Measurements from ENCODE around the gene ADORA2B.

DNA sequence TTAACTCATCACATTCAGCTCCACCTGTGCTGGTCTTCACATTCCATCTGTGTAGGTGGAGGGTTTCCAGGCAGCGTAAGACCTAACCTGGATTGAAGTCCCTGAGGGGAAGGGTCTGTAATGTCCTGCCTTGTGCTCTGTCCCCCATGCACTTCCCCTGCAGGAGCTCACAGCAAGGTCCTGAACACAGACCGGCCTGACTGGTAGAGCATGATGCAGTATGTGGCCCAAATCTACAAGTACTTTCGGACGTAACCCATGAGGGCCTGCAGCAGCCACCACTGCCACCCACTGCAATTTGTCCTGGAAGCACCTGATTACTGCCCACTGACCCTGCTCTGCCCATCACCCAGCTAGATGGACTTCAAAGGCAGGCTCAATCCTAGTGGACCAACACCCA lies 36.6 kb upstream of the ADORA2B start:
- TF ChIP-seq, protein P1, sequence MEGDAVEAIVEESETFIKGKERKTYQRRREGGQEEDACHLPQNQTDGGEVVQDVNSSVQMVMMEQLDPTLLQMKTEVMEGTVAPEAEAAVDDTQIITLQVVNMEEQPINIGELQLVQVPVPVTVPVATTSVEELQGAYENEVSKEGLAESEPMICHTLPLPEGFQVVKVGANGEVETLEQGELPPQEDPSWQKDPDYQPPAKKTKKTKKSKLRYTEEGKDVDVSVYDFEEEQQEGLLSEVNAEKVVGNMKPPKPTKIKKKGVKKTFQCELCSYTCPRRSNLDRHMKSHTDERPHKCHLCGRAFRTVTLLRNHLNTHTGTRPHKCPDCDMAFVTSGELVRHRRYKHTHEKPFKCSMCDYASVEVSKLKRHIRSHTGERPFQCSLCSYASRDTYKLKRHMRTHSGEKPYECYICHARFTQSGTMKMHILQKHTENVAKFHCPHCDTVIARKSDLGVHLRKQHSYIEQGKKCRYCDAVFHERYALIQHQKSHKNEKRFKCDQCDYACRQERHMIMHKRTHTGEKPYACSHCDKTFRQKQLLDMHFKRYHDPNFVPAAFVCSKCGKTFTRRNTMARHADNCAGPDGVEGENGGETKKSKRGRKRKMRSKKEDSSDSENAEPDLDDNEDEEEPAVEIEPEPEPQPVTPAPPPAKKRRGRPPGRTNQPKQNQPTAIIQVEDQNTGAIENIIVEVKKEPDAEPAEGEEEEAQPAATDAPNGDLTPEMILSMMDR (IDR thresholded peaks at IDR 0.05): no peak
- no peak for TF ChIP-seq POLR2A (IDR thresholded peaks at IDR 0.05)
- TF ChIP-seq POLR2AphosphoS5 (IDR thresholded peaks at IDR 0.05): no peak

Measured in prostate gland (tissue), 2 donors.